NCI-H2107 treated with DMSO at 0.1 percent for 48 hours (cell line): ENCODE data around the gene ARHGAP22.
"Not testable (repeated sequence)": the region's sequence is repeated elsewhere in the genome, so short reads cannot be mapped to it uniquely, and the experiment has no call there.

Experiments
- DNase-seq: peaks from one replicate; lab custom pipeline; 2025; ENCODE audit not compliant: unreplicated experiment; lab: John Stamatoyannopoulos, UW

ARHGAP22 gene

DNA sequence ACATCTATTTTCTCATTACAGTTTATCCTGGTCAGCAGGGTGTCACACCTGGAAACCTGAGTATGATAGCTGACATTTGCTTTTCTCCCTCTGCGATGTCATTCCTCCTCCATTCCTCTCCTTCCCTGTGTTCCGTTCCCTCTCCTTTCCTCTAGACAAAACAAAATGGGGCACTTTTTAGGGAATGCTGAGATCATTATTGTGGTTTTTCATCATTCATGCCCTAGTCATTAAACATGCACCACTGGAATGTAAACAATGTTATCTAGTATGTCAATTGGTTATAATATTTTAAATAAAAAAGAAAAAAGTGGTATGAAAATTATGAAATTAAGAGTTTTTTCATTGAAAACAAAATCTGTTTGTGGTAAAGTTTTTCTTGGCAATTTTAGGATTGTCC is 165.8 kb downstream of the ARHGAP22 start:
- DNase-seq = no peak

DNA sequence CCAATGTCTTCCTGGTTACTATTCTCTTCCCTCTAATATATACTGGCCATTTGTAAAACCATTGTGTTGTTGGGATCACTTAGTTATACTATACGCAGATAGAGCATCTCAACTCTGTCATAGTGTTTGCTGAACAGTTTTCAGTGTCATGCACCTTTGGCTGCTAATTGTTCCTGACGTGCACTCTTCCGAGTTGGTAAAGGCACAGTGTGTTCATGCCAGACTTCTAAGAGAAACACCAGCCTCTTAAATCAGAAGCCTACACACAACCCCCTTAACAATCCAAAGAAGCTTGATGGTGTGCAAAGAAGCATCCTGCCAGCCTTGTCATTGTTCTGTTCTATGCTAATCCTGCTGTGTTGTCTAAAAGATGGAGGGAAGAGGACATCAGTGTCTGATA is 167.3 kb downstream of the ARHGAP22 start:
- DNase-seq = no peak

DNA sequence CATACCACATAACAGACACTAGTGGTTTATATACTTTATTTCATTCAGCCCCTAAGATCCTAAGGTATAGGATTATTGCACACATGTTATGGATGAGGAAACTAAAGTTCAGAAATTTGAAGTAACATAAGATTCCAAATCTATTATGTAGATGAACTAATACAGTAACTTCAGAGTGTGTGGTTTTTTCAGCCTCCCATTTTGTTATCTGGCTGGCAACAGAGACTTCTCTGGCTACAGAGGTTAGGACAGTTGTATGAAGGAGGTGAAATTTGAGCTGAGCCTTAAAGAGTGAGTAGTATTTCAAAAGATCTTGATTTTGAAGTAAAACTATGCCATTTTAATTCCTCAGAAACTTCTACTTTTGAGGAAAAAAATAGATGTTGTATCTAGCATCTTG is 173.0 kb downstream of the ARHGAP22 start:
- no peak for DNase-seq

DNA sequence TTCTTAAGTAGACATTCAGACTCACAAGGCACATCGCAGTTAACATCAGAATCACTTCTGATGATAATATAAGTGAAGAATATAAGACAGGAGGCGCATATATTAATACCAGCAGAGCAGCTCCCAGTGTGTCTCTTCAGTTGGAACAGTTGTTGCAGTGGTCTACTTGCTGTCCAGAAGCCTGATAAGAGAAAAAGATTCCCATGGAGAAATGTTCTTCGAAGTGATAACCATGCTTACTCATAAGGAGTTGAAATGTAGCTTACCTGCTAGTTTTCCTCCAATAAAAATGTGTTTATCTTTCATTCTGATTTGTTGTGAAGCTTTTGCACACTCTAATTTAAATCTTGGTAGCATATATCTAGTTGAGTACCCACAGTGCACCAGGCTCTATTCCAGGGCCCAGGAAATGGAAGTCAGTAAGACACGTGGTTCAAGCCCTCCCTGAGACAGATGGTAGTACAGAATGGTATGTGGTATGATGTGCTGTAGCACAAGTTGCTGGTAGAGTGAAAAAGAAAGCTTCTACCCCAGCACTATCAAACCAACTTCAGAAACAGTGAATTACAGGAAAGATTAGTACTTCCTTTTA is 174.4 kb downstream of the ARHGAP22 start:
- no peak for DNase-seq

DNA sequence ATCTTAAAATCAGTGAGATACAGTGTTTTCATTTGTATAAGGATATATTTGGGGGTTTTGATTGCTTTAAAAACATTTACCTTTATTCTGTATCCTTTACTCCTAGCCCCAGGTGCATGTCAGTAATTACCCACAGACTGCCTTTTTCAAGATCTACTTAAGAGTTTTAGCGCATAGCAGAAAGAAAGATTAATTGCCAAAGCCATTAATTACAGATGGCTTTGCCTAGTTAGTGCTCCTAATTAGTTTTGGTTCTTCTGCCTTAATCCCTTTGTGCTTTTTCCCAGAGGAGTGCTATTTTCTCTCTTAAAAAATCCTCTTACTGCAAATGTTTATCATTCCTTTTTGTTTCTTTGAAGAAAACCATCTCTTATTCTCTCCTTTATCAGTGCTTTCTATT is 175.6 kb downstream of the ARHGAP22 start:
- DNase-seq = no peak

DNA sequence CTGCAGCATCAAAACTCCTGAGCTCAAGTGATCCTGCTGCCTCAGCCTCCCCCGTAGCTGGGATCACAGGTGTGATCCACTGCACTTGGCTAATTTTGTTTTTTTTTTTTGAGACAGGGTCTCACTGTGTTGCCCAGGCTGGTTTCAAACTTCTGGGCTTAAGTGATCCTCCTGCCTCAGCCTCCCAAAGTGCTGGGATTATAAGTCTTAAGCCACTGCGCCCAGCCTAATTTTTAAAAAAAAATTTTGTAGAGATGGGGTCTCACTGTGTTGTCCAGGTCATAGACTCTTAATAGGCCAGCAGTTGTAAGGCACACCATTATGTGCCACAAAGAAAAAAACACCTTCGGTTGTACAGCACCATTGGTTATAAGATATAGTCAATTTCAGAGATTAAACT is 176.0 kb downstream of the ARHGAP22 start:
- DNase-seq = no peak

DNA sequence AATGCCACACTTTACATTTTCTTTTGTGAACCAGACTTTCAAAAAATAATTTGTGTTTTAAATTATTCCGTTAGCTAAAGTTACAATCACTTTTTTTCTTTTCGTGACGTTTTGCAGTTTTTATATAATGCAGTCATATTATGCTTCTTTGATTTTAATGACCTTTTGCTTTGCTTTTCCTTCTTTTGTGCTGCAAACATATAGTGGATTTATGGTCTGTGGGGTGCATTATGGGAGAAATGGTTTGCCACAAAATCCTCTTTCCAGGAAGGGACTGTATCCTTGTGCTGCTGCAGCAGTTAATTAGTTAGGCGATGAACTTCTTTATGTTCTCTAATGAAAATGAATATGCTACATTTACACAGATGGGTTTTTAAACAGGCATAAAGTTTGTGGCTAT is 181.0 kb downstream of the ARHGAP22 start:
- no peak for DNase-seq

DNA sequence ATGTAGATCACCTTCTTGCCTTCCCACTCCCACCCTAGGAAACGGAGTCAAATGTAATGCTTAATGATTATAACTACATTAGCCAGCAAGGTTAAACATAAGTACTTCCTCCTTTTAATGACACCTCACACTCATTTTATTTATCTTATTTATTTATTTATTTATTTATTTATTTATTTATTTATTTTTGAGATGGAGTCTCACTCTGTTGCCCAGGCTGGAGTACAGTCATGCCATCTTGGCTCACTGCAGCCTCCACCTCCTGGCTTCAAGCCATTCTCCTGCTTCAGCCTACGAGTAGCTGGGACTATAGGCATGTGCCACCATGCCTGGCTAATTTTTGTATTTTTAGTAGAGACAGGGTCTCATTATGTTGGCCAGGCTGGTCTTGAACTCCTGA is 183.0 kb downstream of the ARHGAP22 start:
- not testable (repeated sequence) for DNase-seq

DNA sequence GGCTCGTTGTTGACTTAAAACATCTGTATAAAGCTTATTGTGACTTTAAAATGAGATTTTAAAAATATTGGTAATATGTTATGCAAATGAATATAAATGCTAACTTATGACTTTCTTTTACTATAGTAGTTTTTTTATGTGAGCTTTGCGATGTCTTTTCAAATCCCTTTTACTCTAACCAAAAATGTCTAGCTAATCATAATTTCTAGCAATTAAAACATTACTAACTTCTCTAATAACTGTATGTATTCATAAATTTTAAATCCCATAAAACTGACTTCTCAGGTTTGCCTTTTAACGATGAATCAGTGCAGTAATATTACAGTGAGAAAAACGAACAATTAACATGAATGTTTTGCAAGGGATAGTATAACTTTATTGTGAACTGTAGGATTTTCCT is 185.2 kb downstream of the ARHGAP22 start:
- no peak for DNase-seq

DNA sequence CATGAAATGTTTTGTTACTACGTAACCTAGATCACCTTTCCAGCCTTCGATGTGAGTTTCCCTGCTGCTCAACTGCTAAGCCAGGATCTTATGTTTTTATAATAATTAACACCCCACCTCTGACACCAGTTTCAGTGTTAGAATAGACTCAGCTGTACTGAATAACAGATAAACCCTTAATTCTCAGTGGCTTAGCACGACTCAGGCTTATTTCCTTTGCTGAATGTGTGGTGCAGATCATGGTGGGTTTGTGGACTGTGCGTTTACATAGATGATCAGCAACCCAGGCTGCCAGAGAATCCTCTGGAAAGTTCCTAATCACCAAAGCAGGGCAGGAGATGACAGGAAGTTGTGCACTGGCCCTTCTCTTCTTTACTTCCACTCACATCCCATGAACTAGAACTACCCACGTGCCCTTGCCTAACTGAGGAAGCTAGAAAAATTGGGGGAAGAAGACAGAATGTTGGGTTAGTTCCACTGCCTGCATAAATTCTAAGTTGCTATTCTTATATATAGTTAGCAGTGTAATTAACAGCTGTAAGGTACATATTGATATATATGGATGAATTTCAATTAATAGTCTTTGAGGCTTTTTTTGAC is 186.6 kb downstream of the ARHGAP22 start:
- no peak for DNase-seq

DNA sequence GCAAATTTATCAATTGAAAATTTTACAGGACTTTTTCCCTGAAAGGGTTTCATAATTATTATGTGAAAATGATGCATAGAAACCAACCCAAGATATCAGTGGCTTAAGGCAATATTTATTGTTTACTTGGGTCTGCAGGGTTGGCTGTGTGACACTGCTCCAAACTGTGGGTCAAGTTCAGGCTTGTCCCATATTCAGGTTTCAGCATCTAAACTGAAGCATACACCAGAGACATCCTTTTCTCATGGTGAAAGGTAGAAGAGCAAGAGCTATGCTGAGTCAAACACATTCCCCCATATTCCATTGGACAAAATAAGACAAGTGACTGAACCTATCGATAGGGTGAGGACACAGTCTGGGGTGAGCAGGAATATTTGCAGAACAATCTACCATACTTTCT is 187.5 kb downstream of the ARHGAP22 start:
- no peak for DNase-seq

DNA sequence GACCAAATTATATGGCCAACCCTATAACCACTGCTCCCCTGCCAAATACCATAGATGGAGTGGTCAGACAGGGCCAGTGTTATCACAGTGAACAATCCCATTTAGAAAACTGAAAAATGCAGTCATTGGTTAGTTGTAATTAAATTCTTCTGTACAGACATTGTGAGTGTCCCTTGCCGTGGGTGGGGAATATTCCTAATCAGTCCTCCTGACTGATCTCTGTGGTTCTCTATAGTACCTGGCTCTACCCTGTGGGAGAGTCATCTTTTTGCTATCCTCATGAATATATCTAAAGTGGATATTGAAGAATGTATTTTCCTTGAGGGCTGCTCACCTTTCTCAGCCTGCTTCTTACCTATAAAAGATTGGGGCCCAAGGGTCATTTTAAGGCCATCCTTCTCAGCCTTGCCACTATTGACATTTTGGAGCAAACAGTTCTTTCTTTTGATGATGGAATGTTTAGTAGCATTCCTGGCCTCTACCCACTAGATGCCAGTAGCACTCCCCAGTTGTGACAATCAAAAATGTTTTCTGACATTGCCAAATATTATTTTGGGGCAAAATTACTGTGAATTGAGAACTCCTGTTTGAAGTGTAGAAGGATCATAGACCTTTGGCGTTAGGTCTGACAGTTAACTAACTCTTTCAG is 188.2 kb downstream of the ARHGAP22 start:
- no peak for DNase-seq

DNA sequence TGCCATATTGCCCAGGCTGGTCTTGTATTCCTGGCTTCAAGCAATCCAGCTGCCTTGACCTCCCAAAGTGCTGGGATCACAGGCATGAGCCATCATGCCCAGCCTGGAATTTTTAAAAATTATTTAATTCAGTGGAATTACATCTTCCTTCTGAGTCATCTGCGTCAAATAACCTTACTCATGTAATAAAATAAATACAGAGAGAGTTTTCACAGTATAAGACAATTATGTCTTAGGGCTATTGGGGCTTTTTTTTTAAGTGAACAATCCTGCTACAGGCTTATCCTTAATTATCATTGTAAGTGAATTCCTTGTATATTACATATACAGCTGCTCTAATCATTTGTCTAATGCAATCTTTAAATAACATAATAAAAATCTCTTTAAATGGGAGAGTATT is 190.1 kb downstream of the ARHGAP22 start:
- DNase-seq = no peak

DNA sequence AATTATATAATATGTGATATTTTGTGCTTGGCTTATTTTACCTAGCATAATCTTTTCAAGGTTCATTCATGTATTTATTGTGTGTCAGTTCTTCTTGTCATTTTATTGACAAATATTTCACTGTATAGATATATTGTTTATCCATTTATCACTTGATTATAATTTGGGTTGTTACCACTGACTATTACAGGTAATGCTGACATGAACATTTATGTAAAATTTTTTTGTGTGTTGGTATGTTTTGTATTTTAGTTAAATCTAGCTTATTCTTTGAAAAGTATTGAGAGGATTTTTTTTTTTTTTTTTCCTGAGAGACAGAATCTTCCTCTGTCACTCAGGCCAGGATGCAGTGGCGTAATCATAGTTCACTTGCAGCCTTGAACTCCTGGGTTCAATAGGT is 190.7 kb downstream of the ARHGAP22 start:
- DNase-seq = no peak

DNA sequence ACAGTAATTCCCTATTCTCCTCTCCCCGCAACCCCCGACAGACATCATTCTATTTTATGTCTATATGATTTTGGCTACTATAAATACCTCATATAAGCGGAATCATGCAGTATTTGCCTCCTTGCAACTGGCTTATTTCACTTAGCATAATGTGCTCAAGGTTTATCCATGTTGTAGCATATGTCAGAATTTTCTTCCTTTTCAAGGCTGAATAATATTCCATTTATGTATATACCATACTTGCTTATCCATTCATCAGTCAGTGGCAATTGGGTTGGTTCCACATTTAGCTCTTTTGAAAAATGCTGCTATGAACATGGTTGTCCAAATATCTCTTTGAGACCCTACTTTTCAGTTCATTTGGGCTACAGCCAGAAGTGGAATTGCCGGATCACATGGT is 191.9 kb downstream of the ARHGAP22 start:
- no peak for DNase-seq

DNA sequence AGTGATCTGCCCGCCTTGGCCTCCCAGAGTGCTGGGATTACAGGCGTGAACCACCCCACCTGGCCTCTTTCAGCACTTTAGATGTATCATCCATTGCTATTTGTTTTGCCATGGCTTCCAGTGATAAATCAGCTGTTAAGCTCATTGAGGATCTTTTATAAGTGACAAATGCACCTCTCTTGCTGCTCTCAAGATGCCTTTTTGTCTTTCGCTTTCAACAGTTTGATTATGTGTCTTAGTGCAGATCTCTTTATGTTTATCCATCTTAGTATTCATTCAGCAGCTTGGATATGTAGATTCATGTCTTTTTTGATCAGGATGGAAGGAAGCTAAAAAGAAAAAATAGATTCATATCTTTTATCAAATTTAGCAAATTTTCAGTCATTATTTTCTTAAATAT is 192.8 kb downstream of the ARHGAP22 start:
- no peak for DNase-seq

DNA sequence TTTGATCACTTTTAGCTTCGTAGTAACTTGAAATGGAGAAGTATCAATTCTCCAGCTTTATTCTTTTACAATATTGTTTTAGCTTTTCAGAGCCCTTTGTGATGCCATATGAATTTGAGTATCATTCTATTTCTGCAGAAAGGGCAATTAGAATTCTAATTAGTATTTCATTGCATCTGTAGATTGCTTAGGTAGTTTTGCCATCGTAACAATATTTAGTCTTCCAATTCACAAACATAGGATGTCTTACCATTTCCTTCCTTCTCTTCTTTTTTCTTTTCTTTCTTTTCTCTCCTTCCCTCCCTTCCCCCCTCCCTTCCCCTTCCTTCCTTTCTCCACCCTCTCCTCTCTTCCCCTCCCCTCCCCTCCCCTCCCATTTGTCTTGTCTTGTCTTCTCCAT is 193.4 kb downstream of the ARHGAP22 start:
- DNase-seq = no peak

DNA sequence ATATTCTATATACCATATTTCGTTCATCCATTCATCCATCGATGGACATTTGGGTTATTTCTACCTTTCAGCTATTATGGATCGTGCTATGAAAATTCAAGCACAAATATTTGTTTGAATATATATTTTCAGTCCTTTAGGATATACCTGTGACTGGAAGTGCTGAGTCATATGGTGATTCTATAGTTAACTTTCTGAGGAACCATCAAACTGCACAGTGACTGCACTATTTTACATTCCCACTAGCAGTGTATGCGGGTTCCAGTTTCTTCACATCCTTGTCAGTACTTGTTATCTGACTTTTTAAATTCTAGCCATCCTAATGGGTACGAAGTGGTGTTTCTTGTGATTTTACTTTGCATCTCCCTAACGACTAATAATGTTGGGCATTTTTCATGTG is 194.4 kb downstream of the ARHGAP22 start:
- DNase-seq = no peak

DNA sequence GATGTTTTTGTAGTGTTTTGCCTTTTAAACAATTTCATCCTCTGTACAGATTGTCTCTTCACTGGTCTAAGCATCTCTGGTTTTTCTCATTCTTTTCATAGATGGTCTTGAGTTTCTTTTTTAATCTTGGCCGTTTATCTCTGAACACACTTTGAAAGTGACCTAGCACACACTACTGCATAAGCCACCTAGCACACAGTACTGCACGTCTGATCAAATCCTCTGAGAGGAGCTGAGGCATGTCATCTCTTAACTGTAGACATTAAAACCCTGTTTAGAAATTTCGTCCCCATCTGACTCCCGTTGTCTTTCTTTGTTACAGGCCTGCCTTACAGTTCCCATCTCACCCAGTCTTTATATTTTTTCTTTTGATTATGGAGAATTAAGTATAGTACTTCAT is 198.2 kb downstream of the ARHGAP22 start:
- no peak for DNase-seq

DNA sequence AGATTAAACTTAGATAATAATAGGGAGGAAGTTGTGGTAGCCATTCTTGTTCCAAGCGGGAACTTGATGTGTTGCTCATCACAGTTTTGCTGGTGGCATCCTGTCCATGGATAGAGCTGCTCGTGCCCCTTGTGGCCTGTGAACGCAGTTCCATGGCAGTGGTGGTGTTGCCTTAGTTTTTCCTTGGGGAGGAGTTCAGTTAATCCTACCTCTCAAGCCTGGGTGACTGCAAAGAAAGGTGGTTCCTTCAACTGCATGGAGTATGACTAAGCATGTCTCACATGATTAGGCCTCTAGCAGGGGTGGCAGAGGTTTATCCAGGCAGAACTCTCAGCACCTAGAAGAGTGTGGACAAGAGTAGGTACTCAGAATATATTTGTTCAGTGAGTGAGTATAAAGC is 198.7 kb downstream of the ARHGAP22 start:
- no peak for DNase-seq

DNA sequence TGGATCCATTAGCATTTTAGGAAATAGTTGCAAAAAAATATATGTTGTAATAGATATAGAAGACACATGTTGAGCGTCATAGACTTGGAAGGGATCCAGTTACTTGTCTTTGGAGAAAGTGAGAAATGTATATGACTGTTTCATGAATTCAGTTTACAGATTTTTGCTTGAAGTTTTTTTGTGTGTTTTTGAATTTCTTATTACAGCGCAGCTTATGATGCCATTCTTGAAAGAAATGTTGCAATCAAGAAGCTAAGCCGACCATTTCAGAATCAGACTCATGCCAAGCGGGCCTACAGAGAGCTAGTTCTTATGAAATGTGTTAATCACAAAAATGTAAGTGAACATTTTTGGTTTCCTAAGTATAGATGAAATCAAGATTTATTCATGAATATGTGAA is 200.2 kb downstream of the ARHGAP22 start:
- DNase-seq = no peak

DNA sequence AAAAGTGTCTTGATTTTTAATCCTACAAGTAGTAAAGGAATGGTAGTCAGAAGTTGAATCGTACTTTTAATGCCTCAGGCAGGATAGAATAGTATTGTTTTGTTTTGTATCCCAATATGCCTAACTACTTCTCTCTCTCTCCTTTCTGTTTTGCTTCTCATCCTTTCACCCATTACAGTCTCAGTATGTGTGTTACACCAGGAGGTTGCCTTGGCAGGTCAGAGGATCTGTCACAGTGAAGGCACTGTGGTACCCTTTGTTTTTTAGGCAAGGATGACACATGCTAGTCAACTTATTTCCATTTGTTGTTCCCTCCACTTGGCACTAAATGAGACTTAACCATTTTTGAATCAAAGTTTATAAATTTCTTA is 204.0 kb downstream of the ARHGAP22 start:
- DNase-seq = no peak
